ENCODE data around the gene RAB37.

Gene RAB37

GRCh38 chr17:74764751-74765286, 27.8 kb downstream of the RAB37 start:
- DNase-seq, result no peak

GRCh38 chr17:74766413-74766812, 29.4 kb downstream of the RAB37 start:
- no peak for DNase-seq

- no peak for DNase-seq
These were observed 30.1 kb downstream of the RAB37 start for GRCh38 chr17:74767111-74767516.

GRCh38 chr17:74768069-74768762, 31.2 kb downstream of the RAB37 start:
- DNase-seq, result no peak

DNA sequence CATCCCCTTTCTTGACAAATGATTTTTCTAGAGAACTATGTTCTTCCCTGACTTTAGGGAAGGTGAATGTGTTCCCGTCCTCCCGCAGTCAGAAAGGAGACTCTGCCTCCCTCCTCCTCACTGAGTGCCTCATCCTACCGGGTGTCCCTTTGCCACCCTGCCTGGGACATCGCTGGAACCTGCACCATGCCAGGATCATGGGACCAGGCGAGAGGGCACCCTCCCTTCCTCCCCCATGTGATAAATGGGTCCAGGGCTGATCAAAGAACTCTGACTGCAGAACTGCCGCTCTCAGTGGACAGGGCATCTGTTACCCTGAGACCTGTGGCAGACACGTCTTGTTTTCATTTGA, 31.7 kb downstream of the RAB37 start:
- DNase-seq, result no peak

- DNase-seq, result no peak
These were observed 32.3 kb downstream of the RAB37 start for GRCh38 chr17:74769266-74769855.

DNA sequence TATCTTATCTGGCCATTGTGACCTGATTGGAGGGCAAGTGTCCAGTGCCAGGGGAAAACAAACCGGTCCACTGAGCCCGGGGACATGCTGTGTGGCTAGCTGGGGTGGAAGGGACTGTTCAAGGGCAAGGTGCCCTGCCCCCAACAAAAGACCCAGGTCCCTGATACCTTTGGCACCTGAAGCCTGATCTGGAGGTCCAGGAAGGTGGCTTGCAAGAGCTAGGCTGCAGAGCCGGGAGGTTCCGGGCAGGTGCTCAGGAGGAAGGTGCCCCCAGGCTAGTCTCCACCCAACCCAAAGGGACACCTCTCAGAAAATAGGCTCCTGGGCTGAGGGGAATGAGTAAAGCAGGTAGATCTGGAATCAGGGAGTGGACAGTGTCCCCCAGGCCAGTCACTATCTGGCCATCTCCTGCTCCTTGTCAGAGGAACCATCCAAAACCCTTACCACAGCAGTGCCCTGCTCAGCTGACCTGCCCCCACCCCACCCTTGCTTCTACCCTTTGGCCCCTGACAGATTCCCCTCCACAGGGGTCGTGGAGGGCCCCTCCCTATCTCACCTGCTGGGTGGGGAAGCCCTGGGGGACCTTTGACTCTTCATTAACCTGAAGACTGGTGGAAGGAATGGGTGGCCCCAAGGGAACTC, 32.9 kb downstream of the RAB37 start:
- DNase-seq, result no peak

- peak; percentile 74 for DNase-seq
These were observed 33.7 kb downstream of the RAB37 start for GRCh38 chr17:74770498-74771318.

DNA sequence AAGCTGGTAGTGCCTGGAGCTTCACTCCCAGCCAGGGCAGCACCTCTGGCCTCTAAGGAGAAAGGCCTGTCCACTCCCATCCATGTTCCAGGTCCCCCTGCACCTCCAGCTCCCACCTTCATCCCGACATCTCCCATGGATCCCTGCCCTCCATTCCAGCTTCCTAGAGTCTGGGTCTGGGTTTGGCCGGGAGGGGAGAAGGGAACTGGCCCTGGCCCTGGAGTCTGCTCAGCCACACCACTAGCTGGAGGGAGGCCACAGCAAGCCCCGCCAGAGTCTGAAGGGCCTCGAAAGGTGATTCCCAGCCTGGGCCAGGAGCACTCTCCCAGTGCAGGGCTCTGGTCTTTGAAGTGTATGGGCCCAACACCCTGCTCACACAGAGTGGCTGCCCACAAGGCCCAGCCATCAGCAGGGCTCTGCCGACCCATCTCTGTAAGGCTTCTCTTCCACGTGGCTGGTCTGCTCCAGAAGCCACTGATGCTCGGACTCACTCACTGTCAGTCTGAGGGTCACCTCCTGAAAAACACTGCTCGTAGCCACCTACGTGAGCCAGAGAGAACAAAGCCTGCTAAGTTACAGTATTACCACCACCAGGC, 34.4 kb downstream of the RAB37 start:
- no peak for DNase-seq

DNA sequence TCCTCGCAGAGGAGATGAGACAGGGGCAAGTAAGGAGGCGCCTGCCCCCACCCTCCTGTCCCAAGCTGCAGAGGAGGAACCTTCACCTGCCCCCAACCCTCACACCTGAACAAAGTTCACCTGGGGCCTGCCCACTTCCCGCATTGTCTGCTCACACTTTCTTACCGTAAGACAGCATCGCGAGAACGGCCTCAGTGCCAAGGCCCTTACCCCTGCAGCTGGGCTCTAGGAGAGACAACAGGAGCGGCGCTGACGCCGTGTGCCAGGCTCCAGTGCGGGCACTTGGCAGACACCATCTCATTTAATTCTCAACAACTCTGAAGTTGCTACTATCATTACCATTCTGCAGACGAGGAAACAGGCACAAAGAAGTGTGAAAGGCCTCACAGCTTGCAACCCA, 35.0 kb downstream of the RAB37 start:
- DNase-seq, result no peak

DNA sequence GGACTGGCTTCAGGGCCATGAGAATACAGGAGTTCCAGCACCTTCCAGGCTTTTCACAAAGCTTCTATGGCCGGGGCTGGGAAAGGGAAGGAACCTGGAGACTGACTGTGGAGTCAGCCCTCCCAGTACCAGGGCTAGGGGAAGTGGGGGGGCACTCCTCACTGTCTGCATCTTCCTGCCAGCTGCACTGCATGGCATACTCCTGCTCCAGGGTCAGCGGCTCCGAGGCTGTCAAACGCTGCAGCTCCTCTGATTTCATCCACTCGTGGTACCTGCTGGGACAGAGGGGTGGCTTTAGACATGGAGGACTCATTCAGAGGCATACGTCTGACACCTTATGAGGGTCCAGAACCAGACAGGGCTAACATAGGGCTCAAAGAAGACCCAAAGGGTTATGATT, 36.4 kb downstream of the RAB37 start:
- no peak for DNase-seq

- no peak for DNase-seq
These were observed 36.8 kb downstream of the RAB37 start for GRCh38 chr17:74773871-74774286.

DNA sequence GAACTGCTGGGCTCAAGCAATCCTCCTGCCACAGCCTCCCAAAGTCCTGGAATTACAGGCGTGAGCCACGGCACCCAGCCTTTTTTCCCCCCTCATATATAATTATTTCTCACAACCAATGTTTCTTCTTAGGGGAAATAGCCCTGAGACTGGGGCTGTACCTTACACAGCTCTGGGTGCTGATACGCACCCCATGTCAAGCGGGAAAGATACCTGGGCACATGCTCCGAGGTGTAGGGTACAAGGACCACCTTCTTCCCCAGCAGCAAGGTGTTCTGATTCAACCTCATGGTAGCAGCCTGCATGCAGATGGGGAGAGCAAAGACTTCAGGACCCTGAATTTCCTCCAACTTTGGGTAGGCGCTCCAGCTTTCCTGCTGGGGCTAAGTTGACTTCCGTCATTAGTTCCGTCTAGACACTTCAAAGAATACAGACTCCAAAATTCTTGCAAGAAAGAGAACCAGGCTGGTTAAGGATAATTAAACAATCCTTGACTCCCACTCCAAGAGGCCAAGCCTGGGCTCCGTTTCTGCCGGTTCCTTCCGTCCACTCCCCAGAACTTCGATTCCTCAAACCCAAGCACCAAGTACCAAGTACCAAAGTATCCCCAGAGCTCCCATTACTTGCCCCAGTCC, 38.5 kb downstream of the RAB37 start:
- DNase-seq, result no peak

DNA sequence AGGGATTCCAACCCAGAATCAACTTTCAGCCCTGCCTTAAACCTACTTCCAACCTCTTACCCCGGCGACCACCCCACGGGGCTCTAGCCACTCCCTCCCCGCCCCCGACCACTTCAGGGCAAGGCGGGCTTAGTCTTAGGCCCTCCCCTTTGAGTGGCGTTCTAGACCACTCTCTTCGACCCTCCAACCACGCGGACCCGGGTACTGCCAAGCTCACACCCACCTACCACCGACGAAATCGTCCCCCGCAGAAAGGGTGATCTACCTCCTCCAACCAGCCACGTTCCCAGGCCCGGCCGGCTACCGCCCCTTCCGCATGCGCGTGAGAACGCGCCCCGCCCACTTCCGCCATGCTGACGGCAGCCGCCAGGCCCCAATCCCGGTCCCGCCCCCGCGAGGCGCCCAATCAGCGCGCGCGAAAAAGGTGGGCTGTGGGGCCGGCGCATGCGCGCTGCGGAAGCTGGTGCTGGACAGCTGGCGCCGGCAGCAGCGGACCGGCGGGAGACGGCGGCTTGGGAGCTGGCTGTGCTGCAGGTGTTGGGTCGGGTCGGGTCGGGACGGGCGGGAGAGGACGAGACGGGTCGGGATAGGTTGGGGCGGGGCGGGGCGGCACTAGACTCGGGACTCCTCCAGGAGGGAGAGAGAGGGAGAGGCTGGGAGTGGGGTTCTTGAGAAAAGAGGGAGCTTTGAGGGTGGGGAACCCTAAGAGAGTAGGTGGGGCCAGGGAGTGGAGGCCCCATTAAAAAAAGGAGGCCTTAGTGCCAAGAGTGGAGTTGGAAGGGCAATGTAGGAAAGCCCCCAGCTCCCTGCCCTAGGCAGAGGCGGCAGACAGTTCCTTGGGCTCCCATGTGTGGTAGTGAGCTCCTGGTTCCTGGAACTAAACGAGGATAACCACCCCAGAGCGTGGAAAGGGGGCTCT, 39.2 kb downstream of the RAB37 start, which contains the start of gene NAT9:
Gene NAT9 (minus strand): TSS at position 302 of the 919 bp plus-strand sequence. CDS start 647 bp downstream, outside the sequence.
- DNase-seq, result peak; percentile 99

GRCh38 chr17:74776990-74777389, 39.9 kb downstream of the RAB37 start:
- no peak for DNase-seq

DNA sequence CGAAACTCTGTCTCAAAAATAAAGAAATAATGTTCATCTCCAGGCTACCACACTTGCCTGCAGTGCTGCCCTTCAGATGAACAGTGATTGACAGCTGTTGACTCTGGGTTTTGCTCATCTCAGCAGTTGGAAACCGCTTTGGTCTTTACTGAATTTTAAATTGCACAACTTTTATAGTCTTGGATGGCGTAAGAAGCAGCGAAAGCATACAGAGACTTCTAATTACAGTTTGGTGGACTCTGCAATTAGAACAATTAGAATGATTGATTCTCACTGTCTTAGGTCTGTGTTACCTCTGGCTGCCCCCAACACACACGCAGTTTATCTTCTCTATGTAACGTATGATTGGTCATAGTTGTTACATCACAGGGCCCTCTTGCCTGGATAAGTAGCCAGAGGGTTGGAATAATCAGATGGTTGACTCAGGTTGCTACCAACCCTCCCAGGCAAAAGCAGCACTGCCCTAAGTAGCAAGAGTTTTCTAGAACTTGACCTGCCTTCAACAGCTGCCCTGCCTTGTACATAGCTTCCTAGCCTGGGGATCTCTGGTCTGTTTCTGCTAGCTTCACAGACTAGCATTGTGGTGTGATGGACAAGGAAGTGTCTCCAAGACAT, 41.0 kb downstream of the RAB37 start:
- no peak for DNase-seq

GRCh38 chr17:74778960-74779359, 41.9 kb downstream of the RAB37 start:
- DNase-seq, result no peak

DNA sequence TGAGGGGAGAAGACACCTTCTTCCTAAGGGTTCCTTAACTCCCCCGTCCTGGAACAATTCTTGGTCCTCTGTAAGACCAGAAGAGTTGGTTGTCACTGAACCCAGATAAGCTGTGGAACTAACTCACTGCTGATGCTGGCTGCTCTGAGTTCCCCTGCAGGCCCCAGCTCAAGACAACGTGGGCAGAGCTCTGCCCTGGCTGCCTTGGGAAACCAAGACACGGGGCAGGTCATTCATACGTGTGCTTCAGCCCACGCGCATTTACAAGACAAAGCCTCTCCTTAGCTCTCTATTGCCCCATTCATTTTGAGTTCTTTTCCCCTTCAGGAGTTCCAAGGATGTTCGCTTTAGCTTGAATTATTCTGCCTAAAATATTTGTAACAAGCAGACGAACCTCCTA, 42.4 kb downstream of the RAB37 start:
- no peak for DNase-seq

DNA sequence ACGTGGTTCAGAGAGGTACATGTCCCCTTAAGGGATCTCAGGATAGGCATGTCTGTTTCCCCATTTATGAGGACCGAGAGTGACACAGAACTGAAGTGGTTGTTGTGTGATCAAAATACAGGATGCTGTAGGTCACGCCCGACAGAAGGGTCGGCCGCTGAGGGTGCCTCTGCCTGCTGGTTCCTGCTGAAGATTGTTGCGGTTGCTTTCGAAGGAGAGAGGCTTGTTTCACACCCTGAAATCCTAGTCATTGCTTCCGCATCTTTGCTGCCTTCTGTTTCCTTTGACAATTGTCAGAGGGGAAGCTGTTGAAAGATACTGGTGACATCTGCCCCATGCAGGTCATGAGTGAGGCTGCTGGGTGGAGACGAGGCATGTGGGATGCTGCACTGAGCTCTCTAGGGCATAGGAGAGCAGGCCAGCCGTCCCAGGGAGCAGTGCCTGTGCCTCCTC, 42.9 kb downstream of the RAB37 start:
- DNase-seq, result peak; percentile 44

- no peak for DNase-seq
These were observed 43.6 kb downstream of the RAB37 start for GRCh38 chr17:74780443-74781238.

All from T-helper 9 cell (primary cell).